Fibroblast of lung (primary cell): ENCODE data around the gene COG8. TPM values are rescaled to one million over a fixed set of nuclear protein-coding genes. Genes with fewer than 3 reads are reported as not detected.

Experiments
- DNase-seq, 2 donors: peaks; one replicate each; pipeline versions ENCODE4 v3.0.0 to v3.0.0-alpha.2; 2010; ENCODE audit warnings: low read depth in 2 of 2
- H2AFZ ChIP-seq: 2 replicates; pipeline ENCODE4 v1.5.1; 2012; ENCODE audit warnings: low read length, control low read depth, inconsistent platforms
- H3K27ac ChIP-seq: 2 replicates; pipeline ENCODE4 v1.5.1; 2011; ENCODE audit warnings: low read length, control low read depth; ENCODE audit not compliant: insufficient read depth
- H3K27me3 ChIP-seq: 2 replicates; pipeline ENCODE4 v1.5.1; 2011; ENCODE audit warnings: mild to moderate bottlenecking, low read length; ENCODE audit not compliant: control insufficient read depth, insufficient read depth
- H3K36me3 ChIP-seq: 2 replicates; pipeline ENCODE4 v1.5.1; 2011; ENCODE audit warnings: low read length; ENCODE audit not compliant: control insufficient read depth, insufficient read depth
- H3K4me1 ChIP-seq: 2 replicates; pipeline ENCODE4 v1.5.1; 2011; ENCODE audit warnings: low read length; ENCODE audit not compliant: control insufficient read depth, insufficient read depth; ENCODE audit errors: extremely low read depth
- H3K4me2 ChIP-seq: 2 replicates; pipeline ENCODE4 v1.5.1; 2011; ENCODE audit warnings: low read length, control low read depth; ENCODE audit not compliant: insufficient read depth; ENCODE audit errors: extremely low read depth
- H3K4me3 ChIP-seq, 4 experiments: fragments of 200-600 bp in 1 of 4; sonication (generic) in 1 of 4; replicated peaks in 1 of 4; 2 replicates each; pipeline ENCODE4 v1.5.1; 2011 to 2016; ENCODE audit warnings: low read length in 4 of 4, low read depth in 3 of 4, mild to moderate bottlenecking in 3 of 4, control low read depth in 2 of 4, inconsistent platforms in 1 of 4, mixed read lengths in 1 of 4; ENCODE audit not compliant: insufficient read depth in 1 of 4; ENCODE audit errors: control extremely low read depth in 1 of 4
- H3K79me2 ChIP-seq: 2 replicates; pipeline ENCODE4 v1.5.1; 2012; ENCODE audit warnings: mild to moderate bottlenecking, low read length, inconsistent platforms; ENCODE audit not compliant: control insufficient read depth, insufficient read depth
- H3K9ac ChIP-seq: 2 replicates; pipeline ENCODE4 v1.5.1; 2011; ENCODE audit warnings: mild to moderate bottlenecking, low read length, control low read depth; ENCODE audit not compliant: insufficient read depth
- H3K9me3 ChIP-seq: 2 replicates; pipeline ENCODE4 v1.5.1; 2012; ENCODE audit warnings: low read depth, low read length; ENCODE audit not compliant: control insufficient read depth, insufficient read depth
- H4K20me1 ChIP-seq: 2 replicates; pipeline ENCODE4 v1.5.1; 2011; ENCODE audit warnings: low read length; ENCODE audit not compliant: control insufficient read depth, insufficient read depth; ENCODE audit errors: extremely low read depth
- EZH2 ChIP-seq: IDR thresholded peaks from 2 replicates; pipeline ENCODE4 v1.5.1; 2012; ENCODE audit warnings: low read length, control low read depth, mild to moderate bottlenecking; ENCODE audit errors: missing control alignments
- polyA plus RNA-seq, 2 donors: library from polyadenylated mRNA; depleted of rRNA in 1 of 2; stranded (reverse) in 1 of 2; unstranded in 1 of 2; fragments of >200 nt; gene quantifications; 2 replicates each; pipeline ENCODE4 v1.2.1, GENCODE V29; 2011 to 2012; ENCODE audit warnings: missing spikeins in 1 of 2
- total RNA-seq: library from RNA; depleted of rRNA; stranded (reverse); fragments of >200 nt; gene quantifications from 2 replicates; pipeline ENCODE4 v1.2.1, GENCODE V29; 2014
- TF ChIP-seq, protein P1 (sequence below), 2 donors: IDR thresholded peaks in 1 of 2; conservative IDR thresholded peaks in 1 of 2; 1 replicate in 1 of 2; 2 replicates in 1 of 2; pipeline ENCODE4 v1.5.1; 2011 to 2012; ENCODE audit warnings: low read length in 2 of 2, control low read depth in 1 of 2, inconsistent platforms in 1 of 2, low read depth in 1 of 2, mild to moderate bottlenecking in 1 of 2

The COG8 gene
- total and polyA plus RNA-seq, 2 donors (not counting 1 experiment from before 2014, with no cell fraction given): 20.0 to 29.2 TPM

DNA sequence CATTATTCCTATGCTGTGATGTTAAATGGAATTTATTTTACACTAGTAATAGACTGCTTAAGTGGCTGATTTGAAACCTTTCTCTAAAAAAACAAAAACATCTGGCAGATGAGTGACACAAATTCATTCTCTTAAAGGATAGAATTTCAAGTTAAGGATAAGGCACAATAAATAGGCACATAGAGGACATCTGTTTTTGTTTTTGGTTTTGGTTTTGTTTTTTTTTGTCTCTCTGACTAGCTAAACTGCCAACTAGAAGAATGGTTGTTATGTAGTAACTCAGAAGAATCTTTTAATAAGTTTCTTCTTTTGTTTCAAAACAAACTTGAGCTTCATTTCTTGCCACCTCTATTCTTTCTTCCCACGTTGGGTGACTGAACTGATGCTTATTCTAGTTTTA lies 33.3 kb downstream of the COG8 start:
- Histone ChIP-seq H3K4me2 (no peak overlapping the region), H3K36me3 (peaks cover 2% of the 10 kb centered on the region), H4K20me1 (no peaks in the 10 kb centered on the region), H3K9me3 (no peaks in the 10 kb centered on the region), H3K27me3 (no peaks in the 10 kb centered on the region), H3K4me1 (no peaks in the 10 kb centered on the region), H3K27ac (no peak overlapping the region), H3K4me3 (no peak overlapping the region), H3K79me2 (no peaks in the 10 kb centered on the region), H2AFZ (no peak overlapping the region), H3K9ac (no peak overlapping the region)
- TF ChIP-seq EZH2: no peak
- TF ChIP-seq, protein P1, sequence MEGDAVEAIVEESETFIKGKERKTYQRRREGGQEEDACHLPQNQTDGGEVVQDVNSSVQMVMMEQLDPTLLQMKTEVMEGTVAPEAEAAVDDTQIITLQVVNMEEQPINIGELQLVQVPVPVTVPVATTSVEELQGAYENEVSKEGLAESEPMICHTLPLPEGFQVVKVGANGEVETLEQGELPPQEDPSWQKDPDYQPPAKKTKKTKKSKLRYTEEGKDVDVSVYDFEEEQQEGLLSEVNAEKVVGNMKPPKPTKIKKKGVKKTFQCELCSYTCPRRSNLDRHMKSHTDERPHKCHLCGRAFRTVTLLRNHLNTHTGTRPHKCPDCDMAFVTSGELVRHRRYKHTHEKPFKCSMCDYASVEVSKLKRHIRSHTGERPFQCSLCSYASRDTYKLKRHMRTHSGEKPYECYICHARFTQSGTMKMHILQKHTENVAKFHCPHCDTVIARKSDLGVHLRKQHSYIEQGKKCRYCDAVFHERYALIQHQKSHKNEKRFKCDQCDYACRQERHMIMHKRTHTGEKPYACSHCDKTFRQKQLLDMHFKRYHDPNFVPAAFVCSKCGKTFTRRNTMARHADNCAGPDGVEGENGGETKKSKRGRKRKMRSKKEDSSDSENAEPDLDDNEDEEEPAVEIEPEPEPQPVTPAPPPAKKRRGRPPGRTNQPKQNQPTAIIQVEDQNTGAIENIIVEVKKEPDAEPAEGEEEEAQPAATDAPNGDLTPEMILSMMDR (conservative IDR thresholded peaks at IDR 0.05 in 1 of 2, IDR thresholded peaks at IDR 0.05 in 1 of 2; ENCODE audit: low read depth in 1 of 2, low read length in 2 of 2): no peak
- DNase-seq: no peak

DNA sequence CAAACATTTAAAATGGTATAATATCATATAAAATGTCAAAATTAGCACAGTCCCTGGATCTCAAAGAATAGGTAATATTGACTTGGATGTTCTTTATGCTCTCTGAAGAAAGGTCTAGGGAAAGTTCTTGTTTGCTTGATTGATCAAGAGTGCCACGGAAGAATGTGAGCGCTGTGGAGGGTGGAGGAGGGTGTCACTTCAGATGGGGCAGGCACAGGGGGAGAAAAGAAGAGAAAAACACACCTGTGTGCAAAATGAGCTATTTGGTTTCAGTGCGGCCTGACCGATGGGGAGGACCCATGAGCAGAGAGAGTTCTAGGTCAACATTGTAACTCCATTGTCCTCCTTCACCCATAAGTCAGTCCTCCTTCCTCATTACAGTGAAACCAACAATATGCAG lies 37.1 kb downstream of the COG8 start:
- TF ChIP-seq EZH2: no peak
- TF ChIP-seq, protein P1 (conservative IDR thresholded peaks at IDR 0.05 in 1 of 2, IDR thresholded peaks at IDR 0.05 in 1 of 2; ENCODE audit: low read depth in 1 of 2, low read length in 2 of 2): no peak
- Histone ChIP-seq H3K79me2 (no peaks in the 10 kb centered on the region), H3K9me3 (no peaks in the 10 kb centered on the region), H3K27me3 (no peaks in the 10 kb centered on the region), H3K4me2 (no peak overlapping the region), H3K4me1 (no peaks in the 10 kb centered on the region), H2AFZ (no peak overlapping the region), H3K36me3 (peaks cover 4% of the 10 kb centered on the region), H3K9ac (no peak overlapping the region), H3K4me3 (no peak overlapping the region), H4K20me1 (no peaks in the 10 kb centered on the region), H3K27ac (no peak overlapping the region)
- DNase-seq: no peak

DNA sequence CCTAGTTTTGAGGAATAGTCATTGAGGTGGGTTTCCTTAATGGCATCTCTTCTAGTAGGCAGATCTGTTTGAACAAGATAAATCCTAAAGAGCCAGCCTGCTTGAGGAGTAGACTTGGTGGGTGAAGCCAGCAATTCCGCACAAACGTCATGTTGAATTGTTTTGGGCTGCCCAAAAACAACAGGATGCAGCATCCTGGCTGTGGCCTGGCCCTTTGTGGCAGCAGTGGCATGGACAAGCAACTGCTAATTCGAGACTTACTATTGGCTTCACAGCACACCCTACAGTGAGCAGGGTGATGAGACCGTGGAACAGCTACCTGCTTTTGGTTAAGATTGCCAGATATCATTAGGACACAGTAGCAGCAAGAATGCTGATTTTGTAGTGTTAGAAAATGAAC lies 37.5 kb downstream of the COG8 start:
- peaks cover 4% of the 10 kb centered on the region for H3K36me3 ChIP-seq
- H3K79me2 ChIP-seq: no peaks in the 10 kb centered on the region
- no peaks in the 10 kb centered on the region for H3K4me1 ChIP-seq
- H4K20me1 ChIP-seq: no peaks in the 10 kb centered on the region
- no peak overlapping the region for H3K27ac ChIP-seq
- H3K4me2 ChIP-seq: no peak overlapping the region
- H3K9me3 ChIP-seq: no peaks in the 10 kb centered on the region
- no peak for DNase-seq
- H3K27me3 ChIP-seq: no peaks in the 10 kb centered on the region
- no peak overlapping the region for H3K4me3 ChIP-seq
- H3K9ac ChIP-seq: no peak overlapping the region
- no peak overlapping the region for H2AFZ ChIP-seq
- TF ChIP-seq, protein P1 (conservative IDR thresholded peaks at IDR 0.05 in 1 of 2, IDR thresholded peaks at IDR 0.05 in 1 of 2; ENCODE audit: low read depth in 1 of 2, low read length in 2 of 2): no peak
- no peak for TF ChIP-seq EZH2
